Astrocyte (in vitro differentiated cells and primary cell): ENCODE data around the gene FCHO1. TPM values are rescaled to one million over a fixed set of nuclear protein-coding genes. Genes with fewer than 3 reads are reported as not detected.

Source experiments
- DNase-seq: peaks from one replicate; pipeline ENCODE4 v3.0.0-alpha.2; 2010; ENCODE audit warnings: low read depth
- FAIRE-seq: peaks from 2 replicates; lab custom pipeline; 2011; peaks lifted over from hg19 to GRCh38; lab: Jason Lieb, UNC
- H2AFZ ChIP-seq: 2 replicates; pipeline ENCODE4 v1.6.0; 2012; ENCODE audit warnings: low read depth, low read length, inconsistent platforms
- H3K27ac ChIP-seq: 2 replicates; pipeline ENCODE4 v1.5.1; 2011; ENCODE audit warnings: low read depth, low read length, inconsistent platforms
- H3K27me3 ChIP-seq: 2 replicates; pipeline ENCODE4 v1.6.0; 2011; ENCODE audit warnings: low read length, inconsistent platforms; ENCODE audit not compliant: insufficient read depth
- H3K36me3 ChIP-seq: 2 replicates; pipeline ENCODE4 v1.5.1; 2011; ENCODE audit warnings: low read length, inconsistent platforms; ENCODE audit not compliant: insufficient read depth
- H3K4me1 ChIP-seq: 2 replicates; pipeline ENCODE4 v1.5.1; 2011; ENCODE audit warnings: low read length, inconsistent platforms; ENCODE audit not compliant: insufficient read depth
- H3K4me2 ChIP-seq: 2 replicates; pipeline ENCODE4 v1.6.0; 2012; ENCODE audit warnings: low read length, inconsistent platforms
- H3K4me3 ChIP-seq: 2 replicates; pipeline ENCODE4 v1.5.1; 2011; ENCODE audit warnings: low read depth, mild to moderate bottlenecking, low read length, inconsistent platforms; ENCODE audit not compliant: insufficient read depth
- H3K79me2 ChIP-seq: 2 replicates; pipeline ENCODE4 v1.6.0; 2012; ENCODE audit warnings: mild to moderate bottlenecking, low read length, inconsistent platforms; ENCODE audit not compliant: insufficient read depth
- H3K9ac ChIP-seq: 2 replicates; pipeline ENCODE4 v1.6.0; 2012; ENCODE audit warnings: mild to moderate bottlenecking, low read length, inconsistent platforms
- H3K9me3 ChIP-seq: 2 replicates; pipeline ENCODE4 v1.5.1; 2012; ENCODE audit warnings: low read depth, mild to moderate bottlenecking, low read length, inconsistent platforms; ENCODE audit not compliant: insufficient read depth
- H4K20me1 ChIP-seq: 2 replicates; pipeline ENCODE4 v1.6.0; 2012; ENCODE audit warnings: low read length, inconsistent platforms; ENCODE audit not compliant: insufficient read depth
- H3K27ac Mint-ChIP-seq: one replicate; pipeline ENCODE4 v1.8.0; 2021; ENCODE audit warnings: mild to moderate bottlenecking, mixed read lengths; ENCODE audit not compliant: unreplicated experiment
- H3K27me3 Mint-ChIP-seq: one replicate; pipeline ENCODE4 v1.8.0; 2021; ENCODE audit warnings: low read depth, mixed read lengths; ENCODE audit not compliant: unreplicated experiment
- H3K36me3 Mint-ChIP-seq: one replicate; pipeline ENCODE4 v1.8.0; 2021; ENCODE audit warnings: low read depth, mixed read lengths; ENCODE audit not compliant: unreplicated experiment
- H3K4me1 Mint-ChIP-seq: one replicate; pipeline ENCODE4 v1.8.0; 2021; ENCODE audit warnings: low read depth, mixed read lengths; ENCODE audit not compliant: unreplicated experiment
- H3K4me3 Mint-ChIP-seq: one replicate; pipeline ENCODE4 v1.8.0; 2021; ENCODE audit warnings: mild to moderate bottlenecking, moderate library complexity, mixed read lengths; ENCODE audit not compliant: unreplicated experiment
- H3K9me3 Mint-ChIP-seq: one replicate; pipeline ENCODE4 v1.8.0; 2021; ENCODE audit warnings: mild to moderate bottlenecking, mixed read lengths; ENCODE audit not compliant: unreplicated experiment
- CTCF ChIP-seq: IDR thresholded peaks from 2 replicates; pipeline ENCODE4 v1.5.1; 2011; ENCODE audit warnings: low read depth, mild to moderate bottlenecking, inconsistent platforms, low read length, moderate library complexity; ENCODE audit not compliant: insufficient read depth
- EZH2 ChIP-seq: IDR thresholded peaks from 2 replicates; pipeline ENCODE4 v1.6.1; 2012; ENCODE audit warnings: mild to moderate bottlenecking, low read length, inconsistent platforms; ENCODE audit not compliant: insufficient read depth
- total RNA-seq: library from RNA; stranded (reverse); gene quantifications from 2 replicates; pipeline ENCODE4 v1.2.1, GENCODE V29; 2021

Gene FCHO1
- total RNA-seq, 1 donor from 2014 or later: 2.0 TPM

GRCh38 chr19:17803264-17803896 is 52.1 kb downstream of the FCHO1 start:
- no peaks in the 10 kb centered on the region for H3K4me1 Mint-ChIP-seq
- DNase-seq (no peak), FAIRE-seq (no peak)
- H3K27ac ChIP-seq: no peak overlapping the region
- no peaks in the 10 kb centered on the region for H3K9me3 ChIP-seq
- no peak for TF ChIP-seq EZH2
- no peak for TF ChIP-seq CTCF
- H3K36me3 Mint-ChIP-seq: no peaks in the 10 kb centered on the region
- no peak overlapping the region for H3K27ac Mint-ChIP-seq
- H3K79me2 ChIP-seq: no peaks in the 10 kb centered on the region
- no peaks in the 10 kb centered on the region for H3K4me1 ChIP-seq
- H3K27me3 ChIP-seq: no peaks in the 10 kb centered on the region
- H4K20me1 ChIP-seq: no peaks in the 10 kb centered on the region
- peaks cover 28% of the 10 kb centered on the region for H3K27me3 Mint-ChIP-seq
- no peaks in the 10 kb centered on the region for H3K9me3 Mint-ChIP-seq
- no peak overlapping the region for H3K4me3 Mint-ChIP-seq
- H3K4me2 ChIP-seq: no peak overlapping the region
- no peak overlapping the region for H2AFZ ChIP-seq
- H3K4me3 ChIP-seq: no peak overlapping the region
- H3K36me3 ChIP-seq: no peaks in the 10 kb centered on the region
- no peak overlapping the region for H3K9ac ChIP-seq

GRCh38 chr19:17805427-17805826 is 54.1 kb downstream of the FCHO1 start:
- no peaks in the 10 kb centered on the region for H3K4me1 Mint-ChIP-seq
- DNase-seq: no peak
- peaks cover 23% of the 10 kb centered on the region for H3K27me3 Mint-ChIP-seq
- no peak overlapping the region for H3K27ac ChIP-seq
- H3K9me3 Mint-ChIP-seq: no peaks in the 10 kb centered on the region
- no peaks in the 10 kb centered on the region for H3K9me3 ChIP-seq
- no peak overlapping the region for H2AFZ ChIP-seq
- no peak overlapping the region for H3K4me3 ChIP-seq
- no peak overlapping the region for H3K4me2 ChIP-seq
- no peak for TF ChIP-seq CTCF
- TF ChIP-seq EZH2: no peak
- no peak for FAIRE-seq
- H3K4me3 Mint-ChIP-seq: no peak overlapping the region
- H3K36me3 ChIP-seq: no peaks in the 10 kb centered on the region
- H3K79me2 ChIP-seq: no peaks in the 10 kb centered on the region
- H4K20me1 ChIP-seq: no peaks in the 10 kb centered on the region
- no peak overlapping the region for H3K27ac Mint-ChIP-seq
- H3K4me1 ChIP-seq: no peaks in the 10 kb centered on the region
- H3K27me3 ChIP-seq: no peaks in the 10 kb centered on the region
- H3K36me3 Mint-ChIP-seq: no peaks in the 10 kb centered on the region
- no peak overlapping the region for H3K9ac ChIP-seq

GRCh38 chr19:17806945-17807344 is 55.7 kb downstream of the FCHO1 start:
- Histone ChIP-seq H3K4me1 (no peaks in the 10 kb centered on the region), H3K9ac (no peak overlapping the region), H3K4me2 (no peak overlapping the region), H3K36me3 (no peaks in the 10 kb centered on the region), H3K4me3 (no peak overlapping the region), H3K27me3 (no peaks in the 10 kb centered on the region), H4K20me1 (no peaks in the 10 kb centered on the region), H3K79me2 (no peaks in the 10 kb centered on the region), H3K27ac (no peak overlapping the region), H3K9me3 (no peaks in the 10 kb centered on the region), H2AFZ (no peak overlapping the region)
- TF ChIP-seq EZH2 (no peak), CTCF (no peak)
- Mint-ChIP-seq H3K4me3 (no peak overlapping the region), H3K9me3 (no peaks in the 10 kb centered on the region), H3K36me3 (no peaks in the 10 kb centered on the region), H3K27ac (no peak overlapping the region), H3K4me1 (no peaks in the 10 kb centered on the region), H3K27me3 (peaks cover 29% of the 10 kb centered on the region)
- no peak for DNase-seq
- FAIRE-seq: no peak
